Activated CD4-positive, alpha-beta T cell treated with anti-CD3 and anti-CD28 coated beads for 1 hour (primary cell): Measurements from ENCODE around the gene MDGA2.

Experiments used
- DNase-seq: peaks from one replicate; pipeline ENCODE4 v3.0.0-alpha.2; 2020

MDGA2 gene

DNA sequence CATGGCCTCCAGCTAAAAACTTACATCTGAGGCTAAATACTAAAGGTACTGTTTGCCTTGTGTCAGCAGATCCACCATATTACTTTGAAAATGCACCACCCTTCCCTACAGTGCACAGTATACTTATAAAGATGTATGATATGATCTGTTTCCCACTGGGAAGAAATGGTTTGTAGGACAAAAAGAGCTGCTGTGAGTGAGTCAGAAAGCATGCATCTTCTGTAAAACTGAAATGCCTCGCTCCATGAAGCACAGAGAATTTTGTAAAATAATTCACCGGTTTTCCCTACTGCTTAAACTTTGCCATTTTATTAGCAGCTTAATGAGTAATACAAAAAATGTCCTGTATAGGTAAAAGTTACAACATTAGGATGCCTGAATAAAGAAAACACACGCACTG, 68.8 kb downstream of the MDGA2 start:
- DNase-seq: no peak

DNA sequence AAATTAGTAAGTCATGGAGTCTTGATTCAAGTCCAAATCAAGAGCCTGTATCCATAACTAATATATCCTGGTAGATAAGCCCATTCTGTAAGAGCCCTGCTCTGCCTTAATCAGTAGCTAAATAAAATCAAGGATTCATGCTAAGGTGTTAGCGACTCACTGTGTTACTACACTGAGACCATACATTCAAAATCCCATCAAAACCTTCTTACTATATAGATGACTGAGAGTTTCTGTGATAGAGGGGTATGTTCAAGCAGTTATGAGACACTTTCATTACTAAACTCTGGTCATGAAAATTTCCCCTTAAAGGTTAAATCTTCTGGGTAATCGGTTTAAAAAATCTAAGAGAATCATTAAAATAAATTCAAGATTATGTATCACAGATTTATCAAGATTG, 78.5 kb downstream of the MDGA2 start:
- DNase-seq: no peak

DNA sequence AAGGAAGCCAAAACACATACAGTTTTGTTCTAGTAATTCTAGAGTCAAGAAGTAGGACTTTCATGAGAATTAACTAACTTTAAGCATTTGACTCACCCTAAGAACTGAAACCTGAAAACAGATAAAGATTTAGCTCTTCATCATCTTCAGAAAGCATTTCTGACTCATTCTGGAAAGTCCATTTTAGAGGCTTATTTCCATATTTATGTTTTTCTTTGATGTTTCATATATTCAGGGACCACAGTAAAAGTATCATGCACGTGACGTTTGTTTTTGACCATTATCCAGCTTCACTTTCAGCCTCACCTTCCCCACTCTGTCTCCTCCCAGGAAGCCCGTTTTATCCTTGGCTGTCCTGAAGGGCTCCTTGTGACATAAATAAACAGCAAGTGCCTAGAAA, 79.2 kb downstream of the MDGA2 start:
- DNase-seq: no peak

DNA sequence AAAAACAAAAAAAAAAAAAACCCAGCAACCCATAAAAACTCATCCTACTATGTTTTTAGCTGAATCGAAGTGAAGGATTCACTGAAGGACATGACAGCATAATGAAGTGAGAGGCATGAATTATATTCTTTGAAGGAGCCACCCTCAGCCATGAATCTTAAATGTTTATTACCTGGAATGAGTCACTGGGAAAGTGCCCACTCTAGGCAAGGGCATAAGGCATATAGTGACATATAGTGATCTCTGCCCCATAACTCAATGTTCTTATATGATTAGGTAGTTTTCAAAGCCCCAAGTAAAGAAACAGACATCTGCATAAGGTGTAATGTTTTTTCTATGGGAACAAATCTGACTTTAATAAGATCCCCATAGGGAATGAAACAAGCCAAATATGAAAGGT, 79.9 kb downstream of the MDGA2 start:
- DNase-seq: no peak

DNA sequence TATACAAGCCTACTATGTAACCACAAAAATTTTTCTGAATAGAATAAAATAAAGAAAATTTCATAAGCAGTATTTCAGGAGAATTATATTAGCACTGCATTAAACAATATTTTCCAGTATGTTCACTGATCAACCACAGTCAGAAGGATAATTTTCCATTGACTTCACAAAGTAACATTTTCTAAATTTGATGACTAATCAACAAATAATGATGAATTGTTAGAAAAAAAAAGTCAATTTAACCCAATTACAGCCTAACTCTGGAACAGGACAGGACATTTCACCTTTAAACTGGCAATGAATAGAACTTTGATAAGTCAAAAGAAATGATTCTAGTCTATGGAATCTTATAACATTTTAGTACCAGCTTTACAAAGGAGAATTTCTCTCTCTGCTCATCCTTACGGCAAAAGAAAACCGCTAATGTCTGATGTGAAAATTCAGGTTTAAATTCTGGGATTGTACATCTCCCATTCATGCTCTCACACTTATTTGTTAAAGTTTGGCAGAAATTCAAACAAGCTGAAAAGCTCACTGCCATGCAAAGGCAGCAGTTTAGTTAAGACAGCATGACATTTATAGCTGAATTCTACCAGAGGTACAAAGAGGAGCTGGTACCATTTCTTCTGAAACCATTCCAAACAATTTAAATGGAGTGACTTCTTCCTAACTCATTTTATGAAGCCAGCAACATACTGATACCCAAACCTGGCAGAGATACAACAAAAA, 84.5 kb downstream of the MDGA2 start:
- no peak for DNase-seq

DNA sequence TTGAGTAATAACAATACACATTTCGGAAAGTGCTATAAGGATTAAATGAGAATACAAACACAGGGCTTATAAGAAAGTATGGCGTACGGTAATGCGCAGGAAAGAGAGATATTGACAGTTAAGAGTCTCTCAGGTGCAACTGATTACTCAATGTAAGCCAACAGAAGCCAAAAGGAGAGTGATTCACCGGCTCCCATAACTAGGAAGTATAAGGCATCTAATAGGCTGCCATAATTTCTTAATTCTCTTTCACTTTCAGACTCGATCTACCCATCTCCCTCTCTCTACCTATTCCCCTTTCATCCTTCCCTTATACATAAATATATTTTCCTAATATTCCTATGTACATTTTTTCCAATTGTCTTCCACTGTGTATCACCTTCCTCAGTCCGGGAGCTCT, 90.0 kb downstream of the MDGA2 start:
- no peak for DNase-seq

DNA sequence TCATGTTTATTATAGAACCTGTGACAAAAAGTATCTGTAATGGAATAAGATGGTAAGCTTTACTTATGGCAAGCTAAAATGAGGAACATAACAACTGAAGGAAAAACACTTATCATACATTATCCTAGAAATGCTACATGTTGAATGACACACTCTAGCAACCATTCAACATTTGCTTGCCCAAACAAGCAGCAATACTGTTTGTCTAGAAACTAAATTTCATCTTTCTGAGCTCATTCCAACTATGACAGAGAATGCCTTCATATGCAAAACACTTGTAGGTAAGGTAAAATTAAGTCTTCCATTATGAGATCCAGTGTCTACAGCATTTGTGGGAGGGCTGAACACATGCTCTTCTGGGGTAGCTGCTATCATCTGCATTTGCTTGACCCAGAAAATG, 108.1 kb downstream of the MDGA2 start:
- DNase-seq: no peak

DNA sequence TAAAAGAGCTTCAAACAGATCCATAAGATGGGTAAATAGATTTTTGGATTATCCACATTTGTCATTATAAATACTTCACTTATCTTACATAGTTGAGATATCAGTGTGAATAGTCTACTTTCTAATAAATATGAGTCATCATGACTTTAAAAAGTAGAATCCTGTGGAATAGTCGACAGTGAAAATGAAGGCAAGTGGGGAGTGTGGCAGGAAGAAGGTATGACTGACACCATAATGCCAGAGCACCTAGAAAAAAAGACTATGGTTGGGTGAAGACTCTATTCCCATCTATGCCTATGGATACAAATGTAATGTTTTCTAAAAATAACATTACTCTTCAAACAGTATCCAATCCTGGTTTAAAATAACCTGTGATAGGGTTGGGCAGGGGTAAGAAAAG, 117.5 kb downstream of the MDGA2 start:
- no peak for DNase-seq

DNA sequence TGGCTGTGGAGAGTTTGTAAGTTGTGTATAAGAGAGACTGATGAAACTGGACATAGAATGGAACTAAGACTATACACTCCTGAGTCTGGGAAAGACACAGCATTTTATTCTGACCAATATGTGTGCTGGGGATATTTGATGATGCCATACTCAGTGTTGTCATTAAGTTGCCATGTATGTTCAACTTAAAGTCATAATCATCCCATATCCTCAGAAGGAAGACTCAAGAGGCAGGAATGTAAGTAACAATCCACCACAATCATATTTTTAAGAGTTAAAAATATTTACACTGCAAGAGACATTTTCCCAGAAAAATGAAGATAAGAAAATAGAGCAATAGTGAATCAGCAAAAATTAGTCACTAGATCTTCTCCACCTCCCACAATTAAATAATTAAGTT, 120.1 kb downstream of the MDGA2 start:
- no peak for DNase-seq

DNA sequence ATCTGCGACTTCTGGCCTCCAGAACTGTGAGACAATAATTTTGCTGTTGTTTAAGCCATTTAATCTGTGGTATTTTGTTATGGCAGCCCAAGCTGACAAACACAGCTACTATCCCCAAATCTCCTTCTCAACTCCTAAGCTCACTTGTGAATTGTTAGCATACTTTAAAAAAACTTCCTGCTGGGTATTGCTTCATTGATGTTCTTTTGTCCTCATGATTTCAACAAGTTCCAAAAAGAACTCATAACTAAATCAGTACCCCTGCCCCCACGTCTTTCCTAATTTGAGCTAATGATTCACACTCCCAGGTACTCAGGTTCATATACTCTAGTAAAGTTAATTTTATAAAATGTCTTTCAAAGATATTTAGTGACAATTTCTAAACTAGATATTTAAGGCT, 125.5 kb downstream of the MDGA2 start:
- DNase-seq: no peak

DNA sequence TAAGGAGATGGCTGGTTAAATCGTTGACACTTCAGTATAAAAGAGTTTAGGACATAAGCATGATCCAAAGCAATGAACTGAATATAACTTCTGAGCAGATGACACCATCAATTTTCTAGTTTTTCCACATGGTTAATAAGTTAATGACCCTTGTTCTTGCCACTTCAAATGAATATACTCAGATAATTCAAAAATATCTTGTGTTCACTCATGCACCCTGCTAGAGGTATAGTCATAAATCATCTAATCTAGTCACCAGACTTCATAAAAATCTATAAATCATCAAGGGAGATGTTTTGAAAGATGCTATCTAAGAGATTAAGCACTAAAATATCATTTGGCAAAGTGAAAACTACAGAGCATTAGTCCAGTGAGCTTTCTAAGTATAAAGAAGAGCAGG, 131.9 kb downstream of the MDGA2 start:
- no peak for DNase-seq

DNA sequence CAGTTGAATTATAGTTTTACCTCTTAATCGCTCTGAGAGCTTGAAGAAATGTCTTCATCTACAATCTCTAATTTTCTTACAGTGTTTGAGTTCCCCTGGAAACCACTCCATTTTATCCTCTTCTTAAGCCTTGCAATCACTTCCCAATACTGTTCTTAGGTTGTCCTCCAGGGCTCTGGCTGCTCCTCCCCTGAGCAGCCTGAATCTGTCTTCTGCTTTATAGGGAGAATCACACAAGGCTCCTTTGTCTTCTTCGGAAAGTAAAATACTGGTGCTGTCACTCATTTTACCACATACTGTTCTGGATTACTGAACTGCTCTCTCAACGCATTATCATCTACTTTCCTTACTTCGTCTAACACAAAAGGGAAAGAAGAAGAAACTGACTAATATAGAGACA, 133.7 kb downstream of the MDGA2 start:
- no peak for DNase-seq

DNA sequence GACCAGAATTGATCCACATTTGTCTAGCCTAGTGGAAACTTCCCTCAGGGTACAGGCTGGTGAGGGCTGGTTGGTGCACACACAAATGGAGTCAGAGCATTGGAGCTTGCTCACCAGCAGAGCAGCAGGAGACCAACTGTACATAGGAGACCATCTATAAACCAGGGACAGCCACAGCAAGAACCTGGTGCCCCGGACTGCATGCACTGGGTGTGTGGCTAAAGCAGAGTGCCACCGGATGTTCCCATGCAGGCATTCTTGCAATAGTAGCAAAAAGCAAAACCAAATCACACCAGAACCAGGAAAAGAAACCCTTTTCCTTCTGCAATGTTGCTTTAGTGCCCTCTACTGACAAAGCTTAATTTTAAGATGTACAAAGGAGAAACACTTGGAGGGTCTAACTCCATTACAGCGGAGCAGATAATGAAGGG, 136.4 kb downstream of the MDGA2 start:
- no peak for DNase-seq

DNA sequence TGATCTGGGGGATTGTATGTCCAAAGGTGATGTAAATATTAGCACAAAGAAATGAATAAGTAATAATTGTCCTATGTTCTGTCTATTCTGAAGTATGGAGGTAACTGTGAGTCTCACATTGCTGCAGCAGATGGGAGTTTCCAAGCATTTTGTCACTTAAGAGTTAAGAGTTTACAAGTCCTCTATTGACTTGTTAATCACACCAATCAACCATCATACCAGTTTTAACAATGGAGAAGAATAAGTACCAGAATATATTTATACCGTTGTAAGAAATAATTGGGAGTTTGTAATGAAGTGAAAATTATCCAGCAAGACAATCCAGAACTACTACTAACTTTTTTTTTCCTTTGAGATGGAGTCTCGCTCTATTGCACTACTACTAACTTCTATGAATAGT, 139.1 kb downstream of the MDGA2 start:
- DNase-seq: no peak

DNA sequence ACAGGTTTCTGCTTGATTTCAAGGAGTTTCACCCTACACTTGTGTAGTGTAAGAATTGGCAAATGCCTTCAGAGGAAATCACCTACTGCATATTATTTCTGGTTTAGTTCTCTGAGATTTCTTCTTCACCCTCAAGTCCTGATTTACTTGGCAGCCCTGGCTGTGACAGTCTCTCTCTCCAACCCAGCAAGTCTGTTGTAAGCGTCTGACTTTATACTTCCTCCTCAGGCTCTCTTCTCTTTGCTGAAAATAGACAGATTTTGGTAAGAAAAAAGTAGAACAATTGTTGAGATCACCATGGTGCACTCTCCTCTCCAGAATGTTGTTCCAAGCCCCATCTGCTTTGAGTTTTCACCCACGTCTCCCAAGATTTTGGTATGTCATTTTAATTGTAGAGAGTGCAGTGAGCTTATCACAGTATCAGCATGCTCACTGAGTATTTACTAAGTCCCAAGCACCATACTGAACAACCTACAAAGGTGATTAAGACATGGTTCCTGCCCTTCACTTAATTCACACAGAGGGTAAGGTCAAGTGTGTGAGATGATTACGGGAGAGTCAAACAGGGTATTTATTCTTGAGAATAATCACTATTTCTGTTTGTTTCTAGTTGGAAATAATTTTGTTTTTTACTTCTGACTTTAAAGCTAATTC, 148.7 kb downstream of the MDGA2 start:
- DNase-seq: no peak

DNA sequence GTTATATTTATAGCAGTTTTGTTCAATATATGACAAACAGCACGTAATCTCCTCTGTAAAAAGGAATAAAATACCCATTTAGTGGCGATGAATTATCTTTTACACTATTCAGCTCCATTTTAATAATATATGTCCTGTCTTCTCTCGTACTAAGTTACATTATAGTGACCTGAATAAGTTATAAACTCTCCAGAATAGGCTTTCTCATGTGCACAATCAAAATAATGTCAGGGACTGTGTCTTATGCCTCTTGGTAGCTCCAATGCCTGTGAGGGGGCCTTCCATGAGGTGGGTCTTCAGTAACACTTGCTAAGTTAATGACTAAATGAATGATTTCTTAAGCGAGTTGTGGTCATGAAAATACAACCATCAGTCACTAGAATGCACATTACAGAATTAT, 150.9 kb downstream of the MDGA2 start:
- DNase-seq: no peak

DNA sequence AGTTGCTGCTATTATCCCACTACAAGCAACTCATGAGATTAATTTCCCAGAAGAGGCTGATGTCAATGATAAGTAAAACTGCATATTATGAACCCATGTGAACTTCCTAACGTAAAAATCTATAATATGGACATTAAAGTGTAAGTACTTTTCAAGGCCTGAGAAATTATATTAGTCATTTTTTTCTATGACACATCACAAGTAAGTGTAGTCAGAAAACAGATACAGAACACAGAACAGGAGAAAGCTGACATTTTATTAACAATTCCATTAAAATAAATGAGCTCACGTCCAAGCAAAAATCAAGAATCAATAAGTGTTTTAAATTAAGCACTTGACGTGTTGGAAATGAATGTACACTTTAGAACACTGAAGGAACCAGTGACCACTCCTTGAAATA, 155.0 kb downstream of the MDGA2 start:
- no peak for DNase-seq

DNA sequence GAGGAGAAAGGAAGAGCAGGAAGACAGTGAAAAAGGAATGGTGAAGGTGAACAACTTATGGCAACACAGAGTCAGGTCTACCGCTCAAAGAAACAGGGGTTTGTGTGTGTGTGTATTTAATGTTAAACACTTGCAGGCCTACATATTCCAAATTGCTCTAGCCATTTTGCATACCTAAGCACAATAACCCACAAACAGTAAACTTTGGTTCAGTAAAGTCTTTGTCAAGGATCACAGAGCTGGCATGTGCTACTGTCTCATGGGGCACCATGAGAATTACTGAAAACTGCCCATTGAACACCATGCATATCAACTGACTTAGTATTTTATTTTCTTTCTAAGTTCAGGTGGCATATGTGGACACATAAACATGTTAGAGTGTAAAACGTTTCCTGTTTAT, 163.6 kb downstream of the MDGA2 start:
- DNase-seq: no peak

DNA sequence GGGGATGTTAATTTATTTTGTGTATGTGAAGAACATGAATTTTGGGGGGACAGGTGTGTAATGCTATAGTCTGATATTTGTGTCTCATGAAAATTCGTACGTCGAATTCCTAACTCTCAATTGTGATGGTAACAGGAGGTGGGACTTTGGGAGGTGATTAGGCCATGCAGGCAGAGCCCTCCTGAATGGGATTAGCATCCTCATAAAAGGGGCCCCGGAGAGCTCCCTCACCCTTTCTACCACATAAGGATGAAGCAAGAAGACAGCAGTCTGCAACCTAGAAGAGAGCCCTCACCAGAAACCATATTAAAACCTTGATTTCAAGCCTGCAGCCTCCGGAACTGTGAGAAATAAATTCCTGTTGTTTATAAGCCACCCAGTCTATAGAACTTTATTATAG, 165.4 kb downstream of the MDGA2 start:
- no peak for DNase-seq

DNA sequence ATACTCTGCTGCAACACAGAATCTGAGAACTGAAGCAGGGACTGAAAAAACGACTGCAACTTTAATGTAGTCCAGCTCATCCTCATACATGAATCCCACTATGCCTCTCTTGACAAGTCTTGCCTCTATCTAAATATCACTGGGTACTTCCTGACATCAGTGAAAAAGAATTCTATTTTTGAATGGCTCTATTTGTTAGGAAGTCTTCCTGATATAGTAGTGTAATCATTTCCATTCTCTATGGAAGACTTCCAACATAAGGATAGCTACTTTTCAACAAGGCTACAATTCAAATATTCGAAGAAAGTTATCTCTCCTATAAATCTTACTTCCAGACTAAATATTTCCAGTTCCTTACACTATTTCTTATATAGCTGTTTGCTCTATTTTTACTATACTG, 167.5 kb downstream of the MDGA2 start:
- DNase-seq: no peak

DNA sequence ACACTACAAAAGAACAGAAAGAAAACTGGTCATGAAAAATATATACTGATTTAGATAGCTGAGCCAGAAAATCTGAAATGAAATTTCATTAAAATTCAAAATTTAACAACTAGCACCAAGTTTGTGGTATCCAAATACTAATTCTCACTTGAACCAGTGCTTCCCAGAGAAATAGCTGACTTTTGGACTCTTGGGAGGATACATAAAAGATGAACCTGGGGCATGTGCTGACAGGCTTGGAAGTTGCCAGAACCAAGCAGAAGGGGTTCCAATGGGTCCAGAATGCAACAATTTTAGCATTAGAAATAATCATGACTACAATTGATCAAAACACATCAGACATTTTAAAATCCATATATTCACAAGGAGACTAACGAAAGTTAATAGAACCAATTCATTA, 175.0 kb downstream of the MDGA2 start:
- DNase-seq: no peak

DNA sequence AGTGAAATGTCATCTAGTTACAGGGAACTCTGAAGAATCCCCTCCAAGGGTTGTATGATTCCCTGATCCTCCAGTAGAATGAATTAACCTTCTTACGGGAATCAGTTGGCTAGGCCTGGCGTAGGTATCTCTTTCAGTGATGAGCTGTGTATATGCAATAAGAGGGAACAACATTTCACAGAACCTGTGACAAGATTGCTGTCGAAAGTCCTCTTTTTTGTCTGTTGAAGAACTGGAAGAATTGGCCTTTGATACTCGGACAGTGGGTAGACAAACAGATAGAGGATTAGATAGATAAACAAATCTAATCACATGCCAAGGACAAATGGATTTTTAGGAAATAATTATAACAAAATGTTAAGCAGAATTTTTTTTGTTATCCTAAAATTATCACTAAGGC, 184.6 kb downstream of the MDGA2 start:
- no peak for DNase-seq

DNA sequence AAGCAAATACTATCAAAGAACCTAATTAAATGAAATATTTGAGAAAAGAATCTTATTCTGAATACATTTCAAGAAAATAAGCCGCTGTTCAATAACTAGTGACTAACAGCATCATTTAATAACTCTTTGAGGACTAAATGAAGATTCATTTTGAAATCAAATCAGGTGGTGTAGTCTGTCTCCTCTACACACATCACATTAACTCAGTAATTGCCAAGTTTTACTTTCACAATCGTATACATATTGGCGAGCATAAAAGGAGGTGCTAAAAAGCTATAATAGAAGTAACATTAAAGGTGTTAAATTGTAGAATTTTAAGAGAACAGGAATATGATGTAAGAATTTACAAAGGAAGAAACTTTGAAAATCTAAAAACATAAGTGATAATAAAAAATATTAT, 185.1 kb downstream of the MDGA2 start:
- DNase-seq: no peak

DNA sequence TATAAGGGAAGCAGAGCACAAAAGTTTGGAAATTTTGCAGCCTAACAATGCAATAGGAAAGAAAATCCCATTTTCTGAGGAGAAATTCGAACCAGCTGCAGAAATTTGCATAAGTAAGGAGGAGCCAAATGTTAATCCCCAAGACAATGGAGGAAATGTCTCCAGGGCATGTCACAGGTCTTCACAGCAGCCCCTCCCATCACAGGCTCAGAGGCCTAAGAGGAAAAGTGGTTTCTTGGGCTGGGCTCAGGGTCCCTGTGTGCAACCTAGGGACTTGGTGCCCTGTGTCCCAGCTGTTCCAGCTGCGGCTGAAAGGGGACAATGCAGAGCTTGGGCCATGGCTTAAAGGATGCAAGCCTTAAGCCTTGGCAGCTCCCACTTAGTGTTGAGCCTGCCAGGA, 190.0 kb downstream of the MDGA2 start:
- DNase-seq: no peak

DNA sequence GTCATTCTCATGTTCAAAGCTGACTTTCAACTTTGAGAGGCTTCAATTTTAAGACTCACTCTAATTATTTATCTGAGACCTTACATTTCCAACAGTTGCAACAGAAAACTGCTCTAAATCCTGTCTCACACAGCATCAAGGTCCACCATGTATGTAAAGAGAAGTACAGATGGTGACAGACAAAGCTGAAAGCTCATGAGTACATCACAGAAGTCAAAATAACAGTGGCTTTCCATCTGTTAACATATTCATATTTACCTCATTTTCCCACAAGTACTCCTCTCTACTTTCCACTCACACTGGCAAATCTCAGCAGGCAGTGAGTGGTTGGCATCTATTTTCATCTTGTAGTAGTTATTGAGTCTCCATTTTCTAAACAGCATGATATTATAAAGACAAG, 192.0 kb downstream of the MDGA2 start:
- DNase-seq: no peak
